HG02840 (cell line): ENCODE results near the gene SORCS3.

Experiments
- ATAC-seq: cut with Tn5 transposase; IDR thresholded peaks from one replicate; pipeline ENCODE4 v1.9.1; 2021; ENCODE audit warnings: mild to moderate bottlenecking, moderate library complexity, moderate number of reproducible peaks; ENCODE audit not compliant: unreplicated experiment, low FRiP score

SORCS3 gene

GRCh38 chr10:104966563-104967297, 325.6 kb downstream of the SORCS3 start:
- ATAC-seq = no peak

GRCh38 chr10:104980368-104980767, 339.3 kb downstream of the SORCS3 start:
- ATAC-seq = no peak

DNA sequence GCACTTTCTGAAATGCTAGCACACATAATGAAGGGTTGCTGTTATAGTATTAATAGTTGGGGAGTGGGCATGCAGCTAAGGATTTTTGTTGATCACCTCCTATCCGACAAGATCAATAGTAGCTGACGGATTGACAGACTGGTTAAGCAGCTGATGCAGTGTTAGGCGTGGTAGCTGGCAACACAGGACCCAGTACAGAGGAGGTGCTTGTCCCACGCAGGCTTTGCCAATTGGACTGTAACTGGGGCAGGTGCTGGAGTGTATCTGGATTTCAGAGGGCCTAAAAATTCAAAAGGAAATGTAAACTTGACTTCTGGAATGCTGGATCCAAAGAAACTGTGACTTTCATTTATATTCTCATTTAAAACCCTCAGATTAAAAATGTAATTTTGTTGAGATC, 340.9 kb downstream of the SORCS3 start:
- ATAC-seq = no peak

GRCh38 chr10:104988686-104989085, 347.6 kb downstream of the SORCS3 start:
- no peak for ATAC-seq

GRCh38 chr10:104989880-104990279, 348.8 kb downstream of the SORCS3 start:
- no peak for ATAC-seq

- no peak for ATAC-seq
These were observed 352.0 kb downstream of the SORCS3 start for GRCh38 chr10:104993085-104993484.

DNA sequence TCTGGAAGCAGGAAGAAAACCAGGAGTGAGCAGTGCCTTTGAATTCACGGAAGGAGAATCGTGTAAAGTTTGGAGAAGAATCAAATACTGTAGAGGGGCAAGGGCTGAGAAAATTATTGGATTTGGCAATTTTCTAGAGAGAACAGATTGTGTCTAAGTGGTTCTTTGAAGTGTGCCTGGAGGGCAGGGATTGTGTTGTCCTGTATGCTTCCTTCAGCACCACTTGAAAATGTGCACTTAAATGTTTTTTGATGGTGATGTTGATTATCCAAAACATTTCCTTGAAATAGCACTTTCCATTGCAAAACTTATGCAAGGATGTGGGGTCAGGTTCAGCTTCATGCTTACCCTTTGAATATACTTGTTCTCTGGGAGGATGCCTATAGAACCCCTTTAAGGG, 360.2 kb downstream of the SORCS3 start:
- no peak for ATAC-seq

GRCh38 chr10:105010411-105011121, 369.5 kb downstream of the SORCS3 start:
- ATAC-seq = no peak

GRCh38 chr10:105017116-105017515, 376.0 kb downstream of the SORCS3 start:
- no peak for ATAC-seq

DNA sequence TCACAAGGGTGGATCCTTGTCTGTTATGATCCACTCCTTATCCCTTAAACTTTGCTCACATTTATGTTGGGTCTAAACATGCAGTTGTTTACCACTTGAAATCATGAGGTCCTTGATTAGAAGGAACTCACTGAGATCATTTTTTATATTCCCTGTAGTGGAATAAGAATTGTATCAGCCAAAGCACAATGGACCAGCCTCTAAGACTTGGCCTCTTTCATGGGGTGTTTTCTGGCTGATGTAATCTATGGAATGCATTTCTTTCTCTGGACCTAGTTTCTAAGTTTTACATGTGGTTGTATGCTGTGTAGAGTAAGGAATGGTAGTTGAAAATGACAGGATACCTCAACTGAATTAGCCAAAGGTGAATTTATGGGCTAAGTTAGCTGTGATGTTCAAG, 376.6 kb downstream of the SORCS3 start:
- ATAC-seq = no peak

DNA sequence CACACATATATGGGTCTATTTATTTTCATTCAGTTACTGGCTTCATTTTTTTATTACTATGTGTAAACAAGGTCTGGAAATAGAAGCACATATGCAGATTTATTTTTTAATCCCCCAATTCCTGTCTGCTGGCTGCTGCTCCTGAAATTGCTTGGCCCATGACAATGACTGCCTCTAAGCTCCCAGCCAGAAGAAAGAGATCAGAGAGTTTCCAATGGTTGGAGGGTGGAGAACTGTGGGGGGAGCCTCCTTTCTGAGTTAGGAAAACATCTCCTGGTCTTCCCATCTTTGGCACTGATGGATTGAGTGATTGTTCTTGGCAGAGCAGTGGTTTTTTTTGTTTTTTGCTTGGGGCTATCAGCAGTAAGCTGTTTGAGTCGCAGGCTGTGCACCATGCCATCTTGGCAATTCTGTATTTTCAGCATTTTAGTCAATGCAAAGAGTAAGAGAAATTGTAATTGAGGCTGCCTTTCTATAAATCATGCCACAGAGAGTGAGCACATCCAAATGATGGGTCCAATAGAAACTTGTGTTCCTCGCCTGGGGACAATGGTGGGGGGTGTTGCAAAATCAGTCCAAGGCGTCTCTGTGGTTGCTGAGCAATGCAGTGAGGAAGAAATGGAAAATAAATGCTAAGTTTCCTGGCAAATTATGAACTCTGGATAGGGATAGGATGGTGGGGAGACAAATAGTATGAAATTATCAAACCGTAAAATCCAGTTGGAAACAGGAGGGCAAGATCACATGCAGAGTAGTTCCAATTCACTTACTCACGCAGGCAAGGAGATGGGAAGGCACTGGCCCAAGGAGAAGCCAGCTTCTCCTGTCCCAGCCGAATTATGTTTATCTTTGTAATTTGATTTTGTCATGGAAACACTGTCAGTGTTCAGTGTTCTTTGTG, 382.4 kb downstream of the SORCS3 start:
- no peak for ATAC-seq

GRCh38 chr10:105024184-105024583, 383.1 kb downstream of the SORCS3 start:
- ATAC-seq = no peak

GRCh38 chr10:105025092-105025491, 384.0 kb downstream of the SORCS3 start:
- ATAC-seq = no peak

GRCh38 chr10:105026566-105026965, 385.5 kb downstream of the SORCS3 start:
- no peak for ATAC-seq

- ATAC-seq = no peak
These were observed 388.2 kb downstream of the SORCS3 start for GRCh38 chr10:105029286-105029685.

DNA sequence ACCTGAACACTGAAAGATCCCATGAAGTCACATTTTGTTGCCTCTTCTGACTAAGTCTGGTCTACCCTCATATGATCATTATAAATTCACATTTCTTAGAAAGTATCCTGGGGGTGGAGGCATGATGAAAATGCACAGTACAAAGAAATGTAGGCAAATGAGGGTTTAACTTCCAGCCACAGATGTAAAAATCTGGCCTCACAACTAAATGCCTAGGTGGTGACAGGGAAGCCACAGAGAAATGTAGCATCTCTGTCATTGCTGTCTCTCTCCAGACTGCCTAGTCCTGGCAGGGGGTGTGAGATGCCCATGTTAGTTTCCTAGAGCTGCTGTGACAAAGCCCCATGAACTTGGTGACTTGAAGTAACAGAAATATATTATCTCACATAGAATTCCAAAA, 395.9 kb downstream of the SORCS3 start:
- ATAC-seq = no peak

DNA sequence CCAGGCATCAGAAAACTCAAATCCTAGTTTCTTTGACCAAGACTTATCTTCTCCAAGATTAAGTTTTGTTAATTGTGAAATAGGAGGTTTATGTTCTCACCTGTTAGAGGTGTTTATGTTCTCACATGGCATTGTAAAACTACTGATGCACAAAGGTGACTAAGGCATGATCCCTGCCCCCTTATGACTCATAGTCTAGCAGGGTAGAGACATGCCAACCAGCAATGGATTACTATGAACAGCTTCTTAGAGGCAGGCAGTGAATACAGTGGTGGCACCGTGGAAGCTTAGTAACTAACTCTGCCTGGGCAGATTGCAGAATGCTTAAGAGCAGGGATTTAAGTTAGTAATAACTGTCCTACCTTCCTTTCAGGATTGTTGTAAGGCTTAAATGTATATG, 400.9 kb downstream of the SORCS3 start:
- ATAC-seq = no peak

- ATAC-seq = no peak
These were observed 401.9 kb downstream of the SORCS3 start for GRCh38 chr10:105042906-105043552.

- no peak for ATAC-seq
These were observed 403.8 kb downstream of the SORCS3 start for GRCh38 chr10:105044902-105045301.

- ATAC-seq = no peak
These were observed 415.3 kb downstream of the SORCS3 start for GRCh38 chr10:105056413-105056812.

- ATAC-seq = no peak
These were observed 421.9 kb downstream of the SORCS3 start for GRCh38 chr10:105062951-105063350.
